Globus pallidus (tissue), 1 donor: ENCODE results near the gene MGME1.

Source experiments
- DNase-seq: peaks from one replicate; pipeline ENCODE4 v3.0.0-alpha.2; 2015; ENCODE audit warnings: low spot score

Gene MGME1

GRCh38 chr20:17992847-17993513 lies 24.2 kb downstream of the MGME1 start:
- no peak for DNase-seq

- DNase-seq = no peak
Observed at GRCh38 chr20:17993546-17993945, 24.7 kb downstream of the MGME1 start.

- peak; percentile 46 for DNase-seq
Observed at GRCh38 chr20:17995967-17996819, 27.4 kb downstream of the MGME1 start.

GRCh38 chr20:17998446-17998845 lies 29.6 kb downstream of the MGME1 start:
- no peak for DNase-seq

- DNase-seq = no peak
Observed at GRCh38 chr20:17999566-17999965, 30.7 kb downstream of the MGME1 start.

- DNase-seq = peak; percentile 49
Observed at GRCh38 chr20:18001131-18001921, 32.5 kb downstream of the MGME1 start.

GRCh38 chr20:18003897-18004296 lies 35.1 kb downstream of the MGME1 start:
- no peak for DNase-seq

- DNase-seq = no peak
Observed at GRCh38 chr20:18004384-18005031, 35.7 kb downstream of the MGME1 start.

- no peak for DNase-seq
Observed at GRCh38 chr20:18005170-18005989, 36.6 kb downstream of the MGME1 start.

- no peak for DNase-seq
Observed at GRCh38 chr20:18005990-18006364, 37.2 kb downstream of the MGME1 start.

- DNase-seq = no peak
Observed at GRCh38 chr20:18006684-18007083, 37.9 kb downstream of the MGME1 start.

- no peak for DNase-seq
Observed at GRCh38 chr20:18007534-18008292, 38.9 kb downstream of the MGME1 start.

GRCh38 chr20:18009116-18009515 lies 40.3 kb downstream of the MGME1 start:
- DNase-seq = no peak

- no peak for DNase-seq
Observed at GRCh38 chr20:18011482-18011881, 42.7 kb downstream of the MGME1 start.

GRCh38 chr20:18011951-18012645 lies 43.3 kb downstream of the MGME1 start:
- DNase-seq = no peak

- no peak for DNase-seq
Observed at GRCh38 chr20:18012901-18013300, 44.1 kb downstream of the MGME1 start.

- no peak for DNase-seq
Observed at GRCh38 chr20:18014411-18014810, 45.6 kb downstream of the MGME1 start.

GRCh38 chr20:18016772-18017171 lies 48.0 kb downstream of the MGME1 start:
- DNase-seq = no peak

GRCh38 chr20:18018100-18018499 lies 49.3 kb downstream of the MGME1 start:
- DNase-seq = no peak

- DNase-seq = no peak
Observed at GRCh38 chr20:18019068-18019467, 50.2 kb downstream of the MGME1 start.
